ENCODE data around the gene CDH4. TPM values are rescaled to one million over a fixed set of nuclear protein-coding genes. Genes with fewer than 3 reads are reported as not detected.

CDH4 gene
- total RNA-seq, 1 experiment from 2014 or later: not detected

DNA sequence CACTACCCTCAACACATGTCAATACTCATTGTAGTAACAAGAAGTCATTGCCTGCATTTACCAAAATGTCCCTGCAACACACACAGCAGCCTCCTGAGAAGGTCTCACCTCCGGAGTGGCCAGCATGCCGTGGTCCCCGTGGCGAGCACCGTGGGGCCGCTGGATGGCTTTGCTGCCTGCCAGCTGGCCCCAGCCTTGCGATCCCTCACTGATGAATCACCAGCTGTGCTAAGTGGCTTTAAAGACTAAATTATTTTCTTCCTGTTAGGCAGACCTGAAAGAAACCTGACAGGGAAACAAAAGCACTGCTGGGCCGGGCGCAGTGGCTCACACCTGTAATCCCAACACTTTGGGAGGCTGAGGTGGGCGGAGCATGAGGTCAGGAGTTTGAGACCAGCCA lies 306.7 kb downstream of the CDH4 start:
- no peaks in the 10 kb centered on the region for H3K9me3 ChIP-seq (ENCODE audit: control insufficient read depth, insufficient read depth, low read depth, low read length)
- no peaks in the 10 kb centered on the region for H3K36me3 ChIP-seq (ENCODE audit: control insufficient read depth, insufficient read depth, low read length)
- ChIA-PET POLR2A (no interaction called here), CTCF (no interaction called here)
- ATAC-seq (no peak), DNase-seq (ENCODE audit: low read depth, low spot score) (no peak)
- H3K27me3 ChIP-seq (ENCODE audit: control insufficient read depth, insufficient read depth, low read length): no peaks in the 10 kb centered on the region
- no peak overlapping the region for H3K4me3 ChIP-seq (ENCODE audit: low read depth in 2 of 2, low read length in 2 of 2)
- TF ChIP-seq, protein P1, sequence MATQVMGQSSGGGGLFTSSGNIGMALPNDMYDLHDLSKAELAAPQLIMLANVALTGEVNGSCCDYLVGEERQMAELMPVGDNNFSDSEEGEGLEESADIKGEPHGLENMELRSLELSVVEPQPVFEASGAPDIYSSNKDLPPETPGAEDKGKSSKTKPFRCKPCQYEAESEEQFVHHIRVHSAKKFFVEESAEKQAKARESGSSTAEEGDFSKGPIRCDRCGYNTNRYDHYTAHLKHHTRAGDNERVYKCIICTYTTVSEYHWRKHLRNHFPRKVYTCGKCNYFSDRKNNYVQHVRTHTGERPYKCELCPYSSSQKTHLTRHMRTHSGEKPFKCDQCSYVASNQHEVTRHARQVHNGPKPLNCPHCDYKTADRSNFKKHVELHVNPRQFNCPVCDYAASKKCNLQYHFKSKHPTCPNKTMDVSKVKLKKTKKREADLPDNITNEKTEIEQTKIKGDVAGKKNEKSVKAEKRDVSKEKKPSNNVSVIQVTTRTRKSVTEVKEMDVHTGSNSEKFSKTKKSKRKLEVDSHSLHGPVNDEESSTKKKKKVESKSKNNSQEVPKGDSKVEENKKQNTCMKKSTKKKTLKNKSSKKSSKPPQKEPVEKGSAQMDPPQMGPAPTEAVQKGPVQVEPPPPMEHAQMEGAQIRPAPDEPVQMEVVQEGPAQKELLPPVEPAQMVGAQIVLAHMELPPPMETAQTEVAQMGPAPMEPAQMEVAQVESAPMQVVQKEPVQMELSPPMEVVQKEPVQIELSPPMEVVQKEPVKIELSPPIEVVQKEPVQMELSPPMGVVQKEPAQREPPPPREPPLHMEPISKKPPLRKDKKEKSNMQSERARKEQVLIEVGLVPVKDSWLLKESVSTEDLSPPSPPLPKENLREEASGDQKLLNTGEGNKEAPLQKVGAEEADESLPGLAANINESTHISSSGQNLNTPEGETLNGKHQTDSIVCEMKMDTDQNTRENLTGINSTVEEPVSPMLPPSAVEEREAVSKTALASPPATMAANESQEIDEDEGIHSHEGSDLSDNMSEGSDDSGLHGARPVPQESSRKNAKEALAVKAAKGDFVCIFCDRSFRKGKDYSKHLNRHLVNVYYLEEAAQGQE (IDR thresholded peaks at IDR 0.05; ENCODE audit: insufficient read depth in 1 of 2, low read depth in 2 of 2, low read length in 1 of 2): no peak
- TF ChIP-seq SIN3A (IDR thresholded peaks at IDR 0.05; ENCODE audit: borderline replicate concordance, insufficient read depth, low read depth, low read length) (no peak), TCF7L2 (IDR thresholded peaks at IDR 0.05; ENCODE audit: low read depth, low read length) (no peak), POLR2AphosphoS5 (IDR thresholded peaks at IDR 0.05; ENCODE audit: low read depth, low read length) (no peak)
- TF ChIP-seq, protein P2, sequence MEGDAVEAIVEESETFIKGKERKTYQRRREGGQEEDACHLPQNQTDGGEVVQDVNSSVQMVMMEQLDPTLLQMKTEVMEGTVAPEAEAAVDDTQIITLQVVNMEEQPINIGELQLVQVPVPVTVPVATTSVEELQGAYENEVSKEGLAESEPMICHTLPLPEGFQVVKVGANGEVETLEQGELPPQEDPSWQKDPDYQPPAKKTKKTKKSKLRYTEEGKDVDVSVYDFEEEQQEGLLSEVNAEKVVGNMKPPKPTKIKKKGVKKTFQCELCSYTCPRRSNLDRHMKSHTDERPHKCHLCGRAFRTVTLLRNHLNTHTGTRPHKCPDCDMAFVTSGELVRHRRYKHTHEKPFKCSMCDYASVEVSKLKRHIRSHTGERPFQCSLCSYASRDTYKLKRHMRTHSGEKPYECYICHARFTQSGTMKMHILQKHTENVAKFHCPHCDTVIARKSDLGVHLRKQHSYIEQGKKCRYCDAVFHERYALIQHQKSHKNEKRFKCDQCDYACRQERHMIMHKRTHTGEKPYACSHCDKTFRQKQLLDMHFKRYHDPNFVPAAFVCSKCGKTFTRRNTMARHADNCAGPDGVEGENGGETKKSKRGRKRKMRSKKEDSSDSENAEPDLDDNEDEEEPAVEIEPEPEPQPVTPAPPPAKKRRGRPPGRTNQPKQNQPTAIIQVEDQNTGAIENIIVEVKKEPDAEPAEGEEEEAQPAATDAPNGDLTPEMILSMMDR (IDR thresholded peaks at IDR 0.05): no peak
- H3K27ac ChIP-seq (ENCODE audit: low read length): no peak overlapping the region
- BruUV-seq (replicated peaks): no TSS peak
- intact Hi-C loops (cut with micrococcal nuclease; ENCODE audit: unreplicated experiment) (no loop called here), in situ Hi-C loops (cut with HindIII; ENCODE audit: low pct_unique_long_range_greater_than_20kb, low sequenced_read_pairs) (no loop called here)
- no peaks in the 10 kb centered on the region for H3K4me1 ChIP-seq (ENCODE audit: control insufficient read depth, insufficient read depth, low read length)

DNA sequence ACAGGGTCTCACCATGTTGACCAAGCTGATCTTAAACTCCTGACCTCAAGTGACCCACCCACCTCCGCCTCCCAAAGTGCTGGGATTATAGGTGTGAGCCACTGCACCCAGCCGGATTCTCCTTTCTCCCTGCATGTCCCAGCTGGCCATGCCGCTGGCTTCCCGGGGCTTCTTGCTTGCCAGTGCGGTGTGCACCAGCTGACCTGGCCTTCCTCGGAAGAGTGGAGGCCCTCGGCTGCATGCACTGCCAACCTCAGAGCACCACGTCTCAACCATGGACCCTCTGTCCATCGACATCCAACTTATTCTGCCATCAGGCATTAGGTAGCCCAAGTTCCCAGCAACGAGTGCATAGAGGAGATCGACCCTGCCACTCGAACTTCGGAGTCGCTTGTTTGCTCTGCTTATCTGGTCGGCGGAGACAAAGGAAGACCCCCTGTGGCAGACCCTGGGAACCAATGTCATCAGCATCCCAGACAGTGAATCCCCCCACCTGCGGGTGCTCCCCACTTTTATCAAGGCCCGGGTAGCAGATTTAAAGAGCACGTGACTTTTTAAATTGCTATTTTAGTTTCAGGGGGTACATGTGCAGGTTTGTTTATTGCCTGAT lies 307.8 kb downstream of the CDH4 start:
- intact Hi-C loops (cut with micrococcal nuclease; ENCODE audit: unreplicated experiment) (no loop called here), in situ Hi-C loops (cut with HindIII; ENCODE audit: low pct_unique_long_range_greater_than_20kb, low sequenced_read_pairs) (no loop called here)
- H3K27ac ChIP-seq (ENCODE audit: low read length): no peak overlapping the region
- H3K4me1 ChIP-seq (ENCODE audit: control insufficient read depth, insufficient read depth, low read length): no peaks in the 10 kb centered on the region
- POLR2A ChIA-PET: no interaction called here
- ATAC-seq (no peak), DNase-seq (ENCODE audit: low read depth, low spot score) (no peak)
- CTCF ChIA-PET: no interaction called here
- no peaks in the 10 kb centered on the region for H3K9me3 ChIP-seq (ENCODE audit: control insufficient read depth, insufficient read depth, low read depth, low read length)
- H3K27me3 ChIP-seq (ENCODE audit: control insufficient read depth, insufficient read depth, low read length): no peaks in the 10 kb centered on the region
- no peaks in the 10 kb centered on the region for H3K36me3 ChIP-seq (ENCODE audit: control insufficient read depth, insufficient read depth, low read length)
- BruUV-seq (replicated peaks): no TSS peak
- TF ChIP-seq SIN3A (IDR thresholded peaks at IDR 0.05; ENCODE audit: borderline replicate concordance, insufficient read depth, low read depth, low read length) (no peak), TCF7L2 (IDR thresholded peaks at IDR 0.05; ENCODE audit: low read depth, low read length) (no peak), POLR2AphosphoS5 (IDR thresholded peaks at IDR 0.05; ENCODE audit: low read depth, low read length) (no peak)
- TF ChIP-seq, protein P1 (IDR thresholded peaks at IDR 0.05; ENCODE audit: insufficient read depth in 1 of 2, low read depth in 2 of 2, low read length in 1 of 2): no peak
- TF ChIP-seq, protein P2 (IDR thresholded peaks at IDR 0.05): no peak
- no peak overlapping the region for H3K4me3 ChIP-seq (ENCODE audit: low read depth in 2 of 2, low read length in 2 of 2)
